ENCODE measurements around the gene ALKBH6. TPM values are rescaled to one million over a fixed set of nuclear protein-coding genes. Genes with fewer than 3 reads are reported as not detected.
A peak's percentile ranks its signal among the peaks of the same experiment; 100 is the strongest.

ALKBH6 gene
- total and polyA plus RNA-seq, 4 donors: 6.3 to 11.8 (median 8.8) TPM

DNA sequence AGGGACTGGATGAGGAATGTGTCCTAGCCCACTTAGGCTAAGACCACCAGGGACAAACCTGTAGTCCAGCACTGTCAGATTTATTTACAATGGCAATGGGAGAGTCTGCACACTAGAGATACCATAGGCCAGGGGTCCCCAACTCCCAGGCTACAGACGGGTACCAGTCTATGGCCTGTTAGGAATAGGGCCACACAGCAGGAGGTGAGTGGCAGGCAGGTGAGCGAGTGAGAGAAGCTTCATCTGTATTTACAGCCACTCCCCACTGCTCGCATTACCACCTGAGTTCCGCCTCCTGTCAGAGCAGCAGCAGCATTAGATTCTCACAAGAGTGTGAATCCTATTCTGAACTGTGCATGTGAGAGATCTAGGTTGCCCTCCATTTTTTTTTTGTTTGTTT, 37.6 kb upstream of the ALKBH6 start:
- TF ChIP-seq FOXA2 (IDR thresholded peaks at IDR 0.05) (no peak), EGR1 (IDR thresholded peaks at IDR 0.05; ENCODE audit: low read depth in 2 of 2) (no peak), ATF3 (IDR thresholded peaks at IDR 0.05) (no peak), NR2F2 (IDR thresholded peaks at IDR 0.05) (no peak), HNF4A (conservative IDR thresholded peaks at IDR 0.05) (no peak)
- TF ChIP-seq, protein P1, sequence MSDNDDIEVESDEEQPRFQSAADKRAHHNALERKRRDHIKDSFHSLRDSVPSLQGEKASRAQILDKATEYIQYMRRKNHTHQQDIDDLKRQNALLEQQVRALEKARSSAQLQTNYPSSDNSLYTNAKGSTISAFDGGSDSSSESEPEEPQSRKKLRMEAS (IDR thresholded peaks at IDR 0.05): no peak
- no peak for DNase-seq (ENCODE audit: low spot score)
- Histone ChIP-seq H3K4me1 (ENCODE audit: control insufficient read depth in 4 of 4, insufficient read depth in 4 of 4, low read length in 3 of 4) (peaks cover 3 to 12% (median 9%) of the 10 kb centered on the region in 4 donors), H3K27me3 (ENCODE audit: control insufficient read depth in 4 of 4, insufficient read depth in 4 of 4, low read length in 3 of 4) (no peaks in the 10 kb centered on the region), H3K4me3 (ENCODE audit: low read depth in 1 of 3, low read length in 3 of 3) (no peak overlapping the region), H3K27ac (ENCODE audit: low read depth in 1 of 2, low read length in 2 of 2) (no peak overlapping the region), H3K9me3 (ENCODE audit: control insufficient read depth in 4 of 4, low read length in 3 of 4) (no peaks in the 10 kb centered on the region), H3K9ac (ENCODE audit: low read depth in 1 of 2, low read length in 2 of 2) (no peak overlapping the region), H3K36me3 (ENCODE audit: control insufficient read depth in 4 of 4, insufficient read depth in 3 of 4, low read depth in 1 of 4, low read length in 3 of 4) (no peaks in the 10 kb centered on the region)
- 95% methylated on average over 4 of the region's 4 CpGs for WGBS

- H3K9ac ChIP-seq (ENCODE audit: low read depth in 1 of 2, low read length in 2 of 2): no peak overlapping the region
Measured at GRCh38 chr19:36051236-36051635, 37.2 kb upstream of the ALKBH6 start.

DNA sequence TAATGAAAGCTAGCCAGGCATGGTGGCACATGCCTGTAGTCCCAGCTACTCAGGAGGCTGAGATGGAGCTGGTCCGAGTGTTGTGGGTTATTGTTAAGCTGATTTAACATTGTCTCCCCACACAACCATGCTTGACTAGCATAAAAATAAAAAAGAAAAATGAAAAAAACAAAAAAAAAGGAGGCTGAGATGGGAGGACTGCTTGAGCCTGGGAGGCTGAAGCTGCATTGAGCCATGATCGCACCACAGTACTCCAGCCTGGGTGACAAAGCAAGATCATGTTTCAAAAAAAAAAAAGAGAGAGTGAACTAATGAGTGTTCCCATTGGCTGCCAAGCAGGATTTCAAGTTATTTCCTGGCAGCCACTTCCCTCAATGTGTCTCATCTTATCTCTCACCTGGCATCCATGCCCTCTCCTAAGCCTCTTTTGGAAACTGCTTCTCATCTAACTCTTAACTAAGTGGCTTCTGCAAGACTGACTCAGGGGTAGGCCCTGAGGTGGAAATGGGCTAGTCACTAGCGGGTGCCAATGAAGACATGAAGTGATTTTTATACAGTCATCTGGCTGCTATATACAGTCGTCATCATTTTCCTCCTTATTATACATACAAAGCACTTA, 35.2 kb upstream of the ALKBH6 start:
- Histone ChIP-seq H3K4me1 (ENCODE audit: control insufficient read depth in 4 of 4, insufficient read depth in 4 of 4, low read length in 3 of 4) (peaks cover 0 to 6% (median 1%) of the 10 kb centered on the region in 4 donors), H3K36me3 (ENCODE audit: control insufficient read depth in 4 of 4, insufficient read depth in 3 of 4, low read depth in 1 of 4, low read length in 3 of 4) (no peaks in the 10 kb centered on the region), H3K27ac (ENCODE audit: low read depth in 1 of 2, low read length in 2 of 2) (no peak overlapping the region), H3K27me3 (ENCODE audit: control insufficient read depth in 4 of 4, insufficient read depth in 4 of 4, low read length in 3 of 4) (no peaks in the 10 kb centered on the region), H3K9me3 (ENCODE audit: control insufficient read depth in 4 of 4, low read length in 3 of 4) (no peaks in the 10 kb centered on the region), H3K4me3 (ENCODE audit: low read depth in 1 of 3, low read length in 3 of 3) (no peak overlapping the region), H3K9ac (ENCODE audit: low read depth in 1 of 2, low read length in 2 of 2) (no peak overlapping the region)
- 95% methylated on average over 4 of the region's 4 CpGs for WGBS
- TF ChIP-seq ATF3 (IDR thresholded peaks at IDR 0.05) (no peak), HNF4A (conservative IDR thresholded peaks at IDR 0.05) (no peak), EGR1 (IDR thresholded peaks at IDR 0.05; ENCODE audit: low read depth in 2 of 2) (no peak), SP1 (IDR thresholded peaks at IDR 0.05) (no peak)
- TF ChIP-seq, protein P2, sequence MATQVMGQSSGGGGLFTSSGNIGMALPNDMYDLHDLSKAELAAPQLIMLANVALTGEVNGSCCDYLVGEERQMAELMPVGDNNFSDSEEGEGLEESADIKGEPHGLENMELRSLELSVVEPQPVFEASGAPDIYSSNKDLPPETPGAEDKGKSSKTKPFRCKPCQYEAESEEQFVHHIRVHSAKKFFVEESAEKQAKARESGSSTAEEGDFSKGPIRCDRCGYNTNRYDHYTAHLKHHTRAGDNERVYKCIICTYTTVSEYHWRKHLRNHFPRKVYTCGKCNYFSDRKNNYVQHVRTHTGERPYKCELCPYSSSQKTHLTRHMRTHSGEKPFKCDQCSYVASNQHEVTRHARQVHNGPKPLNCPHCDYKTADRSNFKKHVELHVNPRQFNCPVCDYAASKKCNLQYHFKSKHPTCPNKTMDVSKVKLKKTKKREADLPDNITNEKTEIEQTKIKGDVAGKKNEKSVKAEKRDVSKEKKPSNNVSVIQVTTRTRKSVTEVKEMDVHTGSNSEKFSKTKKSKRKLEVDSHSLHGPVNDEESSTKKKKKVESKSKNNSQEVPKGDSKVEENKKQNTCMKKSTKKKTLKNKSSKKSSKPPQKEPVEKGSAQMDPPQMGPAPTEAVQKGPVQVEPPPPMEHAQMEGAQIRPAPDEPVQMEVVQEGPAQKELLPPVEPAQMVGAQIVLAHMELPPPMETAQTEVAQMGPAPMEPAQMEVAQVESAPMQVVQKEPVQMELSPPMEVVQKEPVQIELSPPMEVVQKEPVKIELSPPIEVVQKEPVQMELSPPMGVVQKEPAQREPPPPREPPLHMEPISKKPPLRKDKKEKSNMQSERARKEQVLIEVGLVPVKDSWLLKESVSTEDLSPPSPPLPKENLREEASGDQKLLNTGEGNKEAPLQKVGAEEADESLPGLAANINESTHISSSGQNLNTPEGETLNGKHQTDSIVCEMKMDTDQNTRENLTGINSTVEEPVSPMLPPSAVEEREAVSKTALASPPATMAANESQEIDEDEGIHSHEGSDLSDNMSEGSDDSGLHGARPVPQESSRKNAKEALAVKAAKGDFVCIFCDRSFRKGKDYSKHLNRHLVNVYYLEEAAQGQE (IDR thresholded peaks at IDR 0.05): no peak
- DNase-seq (ENCODE audit: low spot score): no peak

More at GRCh38 chr19:36051236-36051635, 37.2 kb upstream of the ALKBH6 start:
- 83% methylated on average over 3 of the region's 3 CpGs for WGBS
- Histone ChIP-seq H3K4me1 (ENCODE audit: control insufficient read depth in 4 of 4, insufficient read depth in 4 of 4, low read length in 3 of 4) (peaks cover 3 to 12% (median 9%) of the 10 kb centered on the region in 4 donors), H3K4me3 (ENCODE audit: low read depth in 1 of 3, low read length in 3 of 3) (no peak overlapping the region), H3K27me3 (ENCODE audit: control insufficient read depth in 4 of 4, insufficient read depth in 4 of 4, low read length in 3 of 4) (no peaks in the 10 kb centered on the region), H3K9me3 (ENCODE audit: control insufficient read depth in 4 of 4, low read length in 3 of 4) (no peaks in the 10 kb centered on the region), H3K36me3 (ENCODE audit: control insufficient read depth in 4 of 4, insufficient read depth in 3 of 4, low read depth in 1 of 4, low read length in 3 of 4) (no peaks in the 10 kb centered on the region), H3K27ac (ENCODE audit: low read depth in 1 of 2, low read length in 2 of 2) (no peak overlapping the region)
- TF ChIP-seq TAF1 (conservative IDR thresholded peaks at IDR 0.05): no peak
- no peak for TF ChIP-seq HNF4A (conservative IDR thresholded peaks at IDR 0.05)
- no peak for TF ChIP-seq SP1 (IDR thresholded peaks at IDR 0.05)
- TF ChIP-seq RAD21 (IDR thresholded peaks at IDR 0.05): peak in 1 of 2 donors; percentile 12
- no peak for DNase-seq (ENCODE audit: low spot score)
